ENCODE results near the gene AACS.

GRCh38 chr12:125028106-125028505, 37.1 kb upstream of the AACS start:
- TF ChIP-seq POLR2A (IDR thresholded peaks at IDR 0.05) (no peak), CTCF (IDR thresholded peaks at IDR 0.05) (no peak)

Measured in thyroid gland (tissue), 4 donors.